HepG2 (cell line): Measurements from ENCODE around the gene PLD1. TPM values are rescaled to one million over a fixed set of nuclear protein-coding genes. Genes with fewer than 3 reads are reported as not detected.
"Not testable (repeated sequence)": the region's sequence is repeated elsewhere in the genome, so short reads cannot be mapped to it uniquely, and the experiment has no call there.

ENCODE experiments used
- ATAC-seq: fragments of 200-7000 bp; cut with Tn5 transposase; 3 replicates; pipeline ENCODE4 v1.9.1; 2020; ENCODE audit warnings: mild to moderate bottlenecking, moderate library complexity
- BruUV-seq: library from RNA; stranded (reverse); fragments of 400-500 nt; replicated peaks from 2 replicates; lab custom pipeline; 2021; lab: Mats Ljungman, UMichigan
- CTCF ChIA-PET: fragments of 300-600 bp; formaldehyde crosslinking; extraction: SDS; loops from one replicate; lab custom pipeline; 2021; ENCODE audit warnings: low total read pairs, inconsistent platforms, low intra/inter-chr PET ratio; lab: Yijun Ruan, JAX
- POLR2A ChIA-PET: fragments of 350-600 bp; sonication (Branson Sonifier 250); formaldehyde crosslinking; loops from one replicate; lab custom pipeline; 2020; ENCODE audit warnings: antibody characterized with exemption, inconsistent platforms; lab: Yijun Ruan, JAX
- DNase-seq: peaks from one replicate; pipeline ENCODE4 v3.0.0-alpha.2; 2015; ENCODE audit warnings: low spot score
- FAIRE-seq: peaks from 3 replicates; lab custom pipeline; 2011; peaks lifted over from hg19 to GRCh38; lab: Jason Lieb, UNC
- H2AFZ ChIP-seq: one replicate; pipeline ENCODE4 v1.6.1; 2011; ENCODE audit warnings: low read length, inconsistent platforms
- H3K27ac ChIP-seq: fragments of 300-600 bp; 3 replicates; pipeline ENCODE4 v1.8.0; 2011; ENCODE audit warnings: mixed run types, mild to moderate bottlenecking, mixed read lengths, low read length, inconsistent platforms; ENCODE audit not compliant: insufficient read depth; ENCODE audit errors: extremely low read length
- H3K27me3 ChIP-seq, 2 experiments: fragments of 200-600 bp in 1 of 2; 2 replicates in 1 of 2; 3 replicates in 1 of 2; pipeline versions ENCODE4 v1.6.0 to v1.8.0; 2011; ENCODE audit warnings: low read length in 2 of 2, mild to moderate bottlenecking in 2 of 2, moderate library complexity in 2 of 2, inconsistent platforms in 1 of 2; ENCODE audit not compliant: insufficient read depth in 2 of 2, control insufficient read depth in 1 of 2
- H3K36me3 ChIP-seq, 2 experiments: fragments of 200-600 bp in 1 of 2; replicated peaks in 1 of 2; 2 replicates in 1 of 2; 3 replicates in 1 of 2; pipeline versions ENCODE4 v1.5.1 to v1.8.0; 2011; ENCODE audit warnings: low read length in 2 of 2, inconsistent platforms in 1 of 2; ENCODE audit not compliant: insufficient read depth in 2 of 2, control insufficient read depth in 1 of 2
- H3K4me1 ChIP-seq: 2 replicates; pipeline ENCODE4 v1.5.1; 2012; ENCODE audit warnings: low read length, inconsistent platforms; ENCODE audit not compliant: insufficient read depth
- H3K4me2 ChIP-seq: 2 replicates; pipeline ENCODE4 v1.6.0; 2011; ENCODE audit warnings: low read depth, low read length, inconsistent platforms
- H3K4me3 ChIP-seq, 3 experiments: fragments of 200-600 bp in 1 of 3; sonication (generic), shearing (Covaris generic) in 1 of 3; replicated peaks in 1 of 3; 2 replicates each; pipeline ENCODE4 v1.5.1; 2011 to 2016; ENCODE audit warnings: low read length in 3 of 3, inconsistent platforms in 2 of 3, low read depth in 2 of 3, mild to moderate bottlenecking in 2 of 3, control low read depth in 1 of 3, mixed read lengths in 1 of 3; ENCODE audit not compliant: insufficient read depth in 1 of 3
- H3K79me2 ChIP-seq: one replicate; pipeline ENCODE4 v1.6.1; 2011; ENCODE audit warnings: low read length, inconsistent platforms; ENCODE audit not compliant: insufficient read depth
- H3K9ac ChIP-seq: 2 replicates; pipeline ENCODE4 v1.6.0; 2011; ENCODE audit warnings: mild to moderate bottlenecking, low read depth, low read length, inconsistent platforms; ENCODE audit not compliant: insufficient read depth
- H3K9me3 ChIP-seq: 2 replicates; pipeline ENCODE4 v1.5.1; 2012; ENCODE audit warnings: mild to moderate bottlenecking, low read length
- H4K20me1 ChIP-seq: 2 replicates; pipeline ENCODE4 v1.6.0; 2011; ENCODE audit warnings: inconsistent platforms, mild to moderate bottlenecking, low read length, moderate library complexity; ENCODE audit not compliant: insufficient read depth
- DBP ChIP-seq: sonication (generic); formaldehyde crosslinking; IDR thresholded peaks from 2 replicates; pipeline ENCODE4 v1.4.0; 2020; ENCODE audit warnings: missing genetic modification reagents; ENCODE audit errors: not compliant biosample characterization
- IRX3 ChIP-seq: sonication (generic); formaldehyde crosslinking; IDR thresholded peaks from 2 replicates; pipeline ENCODE4 v1.8.1; 2023; ENCODE audit warnings: mild to moderate bottlenecking, low read depth, missing genetic modification reagents, borderline replicate concordance
- KLF16 ChIP-seq, 2 experiments: sonication (generic) in 1 of 2; formaldehyde crosslinking in 1 of 2; IDR thresholded peaks; 2 replicates each; pipeline versions ENCODE4 v1.6.1 to v1.8.0; 2016 to 2023; ENCODE audit warnings: missing genetic modification reagents in 2 of 2, missing compliant biosample characterization in 1 of 2
- SIX4 ChIP-seq: sonication (generic); formaldehyde crosslinking; IDR thresholded peaks from 2 replicates; pipeline ENCODE4 v1.4.0; 2020; ENCODE audit warnings: missing genetic modification reagents
- ZNF138 ChIP-seq: sonication (generic); formaldehyde crosslinking; IDR thresholded peaks from 2 replicates; pipeline ENCODE4 v1.5.0; 2020; ENCODE audit warnings: mild to moderate bottlenecking, low read depth, missing genetic modification reagents
- WGBS: methylation state at CpG from one replicate; pipeline ENCODE4 v1.1.6; 2017; ENCODE audit warnings: low lambda C conversion rate; 5-methylcytosine and 5-hydroxymethylcytosine counted together
- in situ Hi-C: cut with HindIII; loops from 2 replicates; pipeline ENCODE4 v1.10.0; 2017; ENCODE audit warnings: low pct_unique_long_range_greater_than_20kb; ENCODE audit not compliant: extremely low pct_ligation_motif_present
- intact Hi-C: fragments of 100-400 bp; cut with micrococcal nuclease; formaldehyde crosslinking; loops from one replicate; pipeline ENCODE4 v1.10.0; 2022; ENCODE audit not compliant: unreplicated experiment
- polyA plus RNA-seq, 8 experiments: library from polyadenylated mRNA; depleted of rRNA in 3 of 8; stranded (reverse) in 7 of 8; unstranded in 1 of 8; fragments of >200 nt; fragmentation: Illumina TruSeq in 4 of 8; extraction: Trizol in 4 of 8; gene quantifications; 2 replicates each; pipeline versions ENCODE4 v1.2.1 to v1.2.3, GENCODE V29; 2011 to 2016; ENCODE audit warnings: low read depth in 4 of 8, missing spikeins in 1 of 8, mixed read lengths in 1 of 8; ENCODE audit not compliant: insufficient read depth in 1 of 8
- total RNA-seq, 5 experiments: library from RNA; depleted of rRNA; stranded (reverse); fragments of >200 nt; fragmentation: Illumina TruSeq; extraction: Trizol; gene quantifications; 2 replicates each; pipeline ENCODE4 v1.2.3, GENCODE V29; 2016; ENCODE audit warnings: low read depth in 1 of 5

Gene PLD1
- total and polyA plus RNA-seq, 2 of the 13 experiments (the other 11 are each of a cell fraction or from before 2014, with no cell fraction given) = 27.1 to 59.4 TPM

DNA sequence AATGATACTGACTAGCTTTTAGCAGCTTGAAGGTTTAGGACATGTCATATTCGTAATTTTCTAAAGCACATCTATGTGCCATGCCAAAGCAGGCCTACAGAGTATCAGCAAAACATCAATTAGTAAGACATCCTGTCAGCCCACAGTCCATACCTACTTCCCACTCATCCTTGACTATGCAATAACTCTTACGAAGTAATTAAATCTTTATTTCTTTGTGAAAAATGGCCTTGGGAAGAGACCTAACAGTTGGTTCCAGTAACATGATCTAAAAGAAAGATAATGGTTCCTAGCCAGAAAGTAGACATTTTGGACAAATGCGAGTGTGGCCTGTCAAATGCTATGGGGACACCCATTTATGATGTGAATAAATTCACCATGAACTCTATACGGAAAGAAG is 177.5 kb downstream of the PLD1 start:
- Histone ChIP-seq H2AFZ (no peak overlapping the region), H3K4me3 (no peak overlapping the region), H3K4me2 (no peak overlapping the region), H3K36me3 (peaks cover 4 to 26% of the 10 kb centered on the region in 2 experiments), H3K27me3 (no peaks in the 10 kb centered on the region), H3K9me3 (no peaks in the 10 kb centered on the region), H3K27ac (no peak overlapping the region), H3K9ac (no peak overlapping the region), H3K79me2 (no peaks in the 10 kb centered on the region), H3K4me1 (peaks cover 6% of the 10 kb centered on the region; the same call in 1 of the 2 replicates), H4K20me1 (0 out of 2 replicates have a peak, but pooled peaks cover 3% of the 10 kb centered on the region)
- TF ChIP-seq IRX3 (CRISPR knock-in tag) = no peak
- TF ChIP-seq SIX4 (CRISPR knock-in tag) = no peak
- TF ChIP-seq ZNF138 (CRISPR knock-in tag) = no peak
- no peak for TF ChIP-seq KLF16 (CRISPR knock-in tag; IDR thresholded peaks at IDR 0.05)
- no peak for TF ChIP-seq DBP (CRISPR knock-in tag)
- FAIRE-seq (no peak), DNase-seq (no peak), ATAC-seq (no peak)
- in situ Hi-C loops = no loop called here
- BruUV-seq = no TSS peak
- POLR2A ChIA-PET = no interaction called here
- intact Hi-C loops = no loop called here
- 95% methylated on average over 4 of the region's 4 CpGs for WGBS
- CTCF ChIA-PET = no interaction called here

- BruUV-seq = not testable (repeated sequence)
Observed at GRCh38 chr3:171626799-171627198, 183.5 kb downstream of the PLD1 start.

More at GRCh38 chr3:171626799-171627198, 183.5 kb downstream of the PLD1 start:
- H3K4me1 ChIP-seq, in situ Hi-C loops, H3K27me3 ChIP-seq, FAIRE-seq, H3K9ac ChIP-seq, H2AFZ ChIP-seq, POLR2A ChIA-PET, H3K4me2 ChIP-seq, ATAC-seq, H3K36me3 ChIP-seq, H3K79me2 ChIP-seq, H3K4me3 ChIP-seq, H3K27ac ChIP-seq, CTCF ChIA-PET, H4K20me1 ChIP-seq, intact Hi-C loops, H3K9me3 ChIP-seq, DNase-seq: not testable (repeated sequence)
- 98% methylated on average over 2 of the region's 2 CpGs for WGBS
